Endodermal cell (in vitro differentiated cells): ENCODE data around the gene GALNT9. TPM values are rescaled to one million over a fixed set of nuclear protein-coding genes. Genes with fewer than 3 reads are reported as not detected.

Experiments
- DNase-seq: peaks from one replicate; pipeline ENCODE4 v3.0.0-alpha.2; 2017
- H3K27ac ChIP-seq: 2 replicates; pipeline ENCODE4 v1.5.1; 2013; ENCODE audit warnings: mild to moderate bottlenecking, low read depth, low read length, moderate library complexity
- H3K27me3 ChIP-seq: 2 replicates; pipeline ENCODE4 v1.6.1; 2013; ENCODE audit warnings: mild to moderate bottlenecking, low read length, moderate library complexity; ENCODE audit not compliant: insufficient read depth, control insufficient read depth, poor library complexity, severe bottlenecking
- H3K36me3 ChIP-seq: 2 replicates; pipeline ENCODE4 v1.7.0; 2013; ENCODE audit warnings: mild to moderate bottlenecking, low read length, moderate library complexity; ENCODE audit not compliant: control insufficient read depth, insufficient read depth
- H3K4me1 ChIP-seq: one replicate; pipeline ENCODE4 v1.7.0; 2013; ENCODE audit warnings: low read length; ENCODE audit not compliant: control insufficient read depth, insufficient read depth
- H3K4me3 ChIP-seq: 2 replicates; pipeline ENCODE4 v1.5.1; 2013; ENCODE audit warnings: mild to moderate bottlenecking, low read length, moderate library complexity
- H3K9ac ChIP-seq: 2 replicates; pipeline ENCODE4 v1.6.1; 2013; ENCODE audit warnings: mild to moderate bottlenecking, low read length, moderate library complexity; ENCODE audit not compliant: poor library complexity, severe bottlenecking; ENCODE audit errors: extremely low read depth
- H3K9me3 ChIP-seq: 2 replicates; pipeline ENCODE4 v1.6.1; 2013; ENCODE audit warnings: mild to moderate bottlenecking, low read length, moderate library complexity; ENCODE audit not compliant: control insufficient read depth
- H3K27ac Mint-ChIP-seq: 2 replicates; pipeline ENCODE4 v1.8.0; 2020; ENCODE audit warnings: mixed read lengths
- H3K27me3 Mint-ChIP-seq: 2 replicates; pipeline ENCODE4 v1.8.0; 2021; ENCODE audit warnings: mild to moderate bottlenecking, mixed read lengths; ENCODE audit not compliant: insufficient read depth
- H3K36me3 Mint-ChIP-seq: 2 replicates; pipeline ENCODE4 v1.8.0; 2020; ENCODE audit warnings: low read depth, mixed read lengths
- H3K4me1 Mint-ChIP-seq: 2 replicates; pipeline ENCODE4 v1.8.0; 2020; ENCODE audit warnings: mixed read lengths
- H3K4me3 Mint-ChIP-seq: 2 replicates; pipeline ENCODE4 v1.8.0; 2020; ENCODE audit warnings: mild to moderate bottlenecking, moderate library complexity, mixed read lengths
- H3K9me3 Mint-ChIP-seq: 2 replicates; pipeline ENCODE4 v1.8.0; 2020; ENCODE audit warnings: mild to moderate bottlenecking, mixed read lengths
- WGBS, 2 experiments: methylation state at CpG; one replicate each; pipeline versions ENCODE4 v1.1.5 to v1.1.7; 2013; ENCODE audit warnings: missing lambda C conversion rate in 2 of 2, mixed read lengths in 1 of 2; ENCODE audit not compliant: insufficient coverage in 1 of 2, insufficient read length in 1 of 2; 5-methylcytosine and 5-hydroxymethylcytosine counted together
- total RNA-seq, 2 donors: library from RNA; stranded (reverse); fragmentation: NEBNext Ultra II Directional in 1 of 2; extraction: Animal tissue kit (Norgen Biotek cat#: 25700) in 1 of 2; gene quantifications; 2 replicates in 1 of 2; 3 replicates in 1 of 2; pipeline ENCODE4 v1.2.1, GENCODE V29; 2021
- TF ChIP-seq, protein P1 (sequence below): fragments of 200-600 bp; sonication (generic); conservative IDR thresholded peaks from 2 replicates; pipeline ENCODE4 v1.5.0; 2021; ENCODE audit warnings: antibody characterized with exemption, mild to moderate bottlenecking

GALNT9 gene
- total RNA-seq, 2 donors from 2014 or later, result 0.13 TPM; not detected in 1

DNA sequence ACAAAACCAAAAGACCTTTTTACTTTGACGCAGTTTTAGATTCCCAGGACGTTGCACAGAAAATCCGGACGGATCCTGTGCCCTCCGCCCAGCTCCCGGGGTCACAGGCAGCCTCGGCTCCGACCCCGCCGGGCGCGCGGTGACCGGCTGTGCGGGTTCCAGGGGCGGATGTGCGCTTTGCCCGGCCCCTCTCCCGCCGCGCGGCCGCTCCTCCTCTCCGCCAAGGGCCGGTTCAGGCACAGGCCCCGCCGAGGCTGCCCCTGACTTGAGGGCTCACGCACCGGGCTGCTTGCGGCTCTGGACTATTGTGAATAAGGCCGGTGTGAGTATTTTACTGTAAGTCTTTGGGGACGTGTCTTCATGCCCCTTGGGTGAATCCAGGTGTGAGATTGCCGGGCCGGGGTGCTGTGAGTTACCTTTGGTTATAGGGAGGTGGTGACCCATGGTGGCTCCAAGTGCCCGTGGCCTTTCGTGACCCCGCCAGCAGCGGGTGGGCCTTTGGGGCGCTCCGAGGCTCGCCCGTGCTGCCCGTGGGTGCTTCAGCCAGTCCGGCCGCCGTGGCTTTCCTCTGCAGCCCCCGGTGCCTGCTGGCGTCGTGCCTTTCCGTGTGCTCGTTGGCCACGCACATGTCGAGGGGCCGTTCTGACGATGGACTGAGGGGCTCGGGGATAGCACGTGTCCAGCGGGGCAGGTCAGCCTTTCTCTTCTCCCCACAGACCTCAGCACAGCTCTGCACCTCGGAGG, 139.2 kb downstream of the GALNT9 start:
- Histone ChIP-seq H3K9me3 (peaks cover 13% of the 10 kb centered on the region), H3K4me3 (peak overlapping the region; percentile 66), H3K36me3 (no peaks in the 10 kb centered on the region), H3K4me1 (no peaks in the 10 kb centered on the region), H3K9ac (no peak overlapping the region), H3K27me3 (peaks cover 32% of the 10 kb centered on the region), H3K27ac (no peak overlapping the region)
- peaks cover 3% of the 10 kb centered on the region for H3K36me3 Mint-ChIP-seq
- peaks cover 3% of the 10 kb centered on the region for H3K4me1 Mint-ChIP-seq
- peaks cover 11% of the 10 kb centered on the region for H3K9me3 Mint-ChIP-seq
- H3K4me3 Mint-ChIP-seq, result peak overlapping the region; percentile 61
- no peak overlapping the region for H3K27ac Mint-ChIP-seq
- WGBS, 2 experiments, result 50 to 65% methylated on average over 36 to 59 of the region's 59 CpGs
- peaks cover 77% of the 10 kb centered on the region for H3K27me3 Mint-ChIP-seq
- peak; percentile 90 for DNase-seq
- TF ChIP-seq, protein P1, sequence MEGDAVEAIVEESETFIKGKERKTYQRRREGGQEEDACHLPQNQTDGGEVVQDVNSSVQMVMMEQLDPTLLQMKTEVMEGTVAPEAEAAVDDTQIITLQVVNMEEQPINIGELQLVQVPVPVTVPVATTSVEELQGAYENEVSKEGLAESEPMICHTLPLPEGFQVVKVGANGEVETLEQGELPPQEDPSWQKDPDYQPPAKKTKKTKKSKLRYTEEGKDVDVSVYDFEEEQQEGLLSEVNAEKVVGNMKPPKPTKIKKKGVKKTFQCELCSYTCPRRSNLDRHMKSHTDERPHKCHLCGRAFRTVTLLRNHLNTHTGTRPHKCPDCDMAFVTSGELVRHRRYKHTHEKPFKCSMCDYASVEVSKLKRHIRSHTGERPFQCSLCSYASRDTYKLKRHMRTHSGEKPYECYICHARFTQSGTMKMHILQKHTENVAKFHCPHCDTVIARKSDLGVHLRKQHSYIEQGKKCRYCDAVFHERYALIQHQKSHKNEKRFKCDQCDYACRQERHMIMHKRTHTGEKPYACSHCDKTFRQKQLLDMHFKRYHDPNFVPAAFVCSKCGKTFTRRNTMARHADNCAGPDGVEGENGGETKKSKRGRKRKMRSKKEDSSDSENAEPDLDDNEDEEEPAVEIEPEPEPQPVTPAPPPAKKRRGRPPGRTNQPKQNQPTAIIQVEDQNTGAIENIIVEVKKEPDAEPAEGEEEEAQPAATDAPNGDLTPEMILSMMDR, result no peak

DNA sequence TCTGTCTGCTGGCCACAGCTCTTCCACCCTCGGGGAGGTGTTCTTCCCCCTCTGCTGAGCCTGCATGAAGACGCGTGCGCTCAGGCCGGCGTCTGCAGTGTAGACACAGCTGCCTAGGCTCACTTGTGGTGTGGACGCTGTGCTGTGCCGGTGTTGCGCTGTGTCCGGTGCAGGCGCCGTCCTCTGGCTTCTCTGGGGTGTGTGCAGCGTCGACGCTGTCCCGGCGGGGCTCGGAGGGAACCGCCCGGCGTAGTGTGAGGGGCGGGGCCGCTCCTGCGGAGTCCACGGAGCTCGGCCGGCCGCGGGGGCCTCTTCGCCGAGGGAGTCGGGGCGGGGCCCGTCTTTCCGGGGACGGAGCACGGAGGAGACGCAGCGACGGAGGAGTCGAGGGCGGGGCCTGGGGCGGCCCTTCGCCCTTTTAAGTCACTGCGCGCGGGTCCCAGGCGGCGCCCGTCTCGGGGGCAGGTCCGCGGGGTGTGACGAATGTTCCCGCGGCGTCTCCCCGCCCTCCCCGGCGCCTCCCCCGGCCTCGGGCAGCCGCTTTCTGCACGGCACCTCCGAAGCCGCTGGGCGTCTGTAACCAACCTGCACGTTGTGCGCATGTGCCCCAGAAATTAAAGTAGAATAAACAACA, 139.9 kb downstream of the GALNT9 start:
- peaks cover 3% of the 10 kb centered on the region for H3K4me1 Mint-ChIP-seq
- H3K9ac ChIP-seq, result no peak overlapping the region
- peak; percentile 95 for DNase-seq
- TF ChIP-seq, protein P1, result no peak
- peaks cover 11% of the 10 kb centered on the region for H3K9me3 Mint-ChIP-seq
- H3K4me3 Mint-ChIP-seq, result peak overlapping the region; percentile 61
- H3K4me3 ChIP-seq, result peak overlapping the region; percentile 66
- no peak overlapping the region for H3K27ac ChIP-seq
- peaks cover 32% of the 10 kb centered on the region for H3K27me3 ChIP-seq
- no peaks in the 10 kb centered on the region for H3K4me1 ChIP-seq
- peaks cover 79% of the 10 kb centered on the region for H3K27me3 Mint-ChIP-seq
- WGBS, 2 experiments, result 20 to 40% methylated on average over 30 to 69 of the region's 69 CpGs
- H3K9me3 ChIP-seq, result peaks cover 13% of the 10 kb centered on the region
- H3K36me3 Mint-ChIP-seq, result peaks cover 3% of the 10 kb centered on the region
- no peak overlapping the region for H3K27ac Mint-ChIP-seq
- no peaks in the 10 kb centered on the region for H3K36me3 ChIP-seq

DNA sequence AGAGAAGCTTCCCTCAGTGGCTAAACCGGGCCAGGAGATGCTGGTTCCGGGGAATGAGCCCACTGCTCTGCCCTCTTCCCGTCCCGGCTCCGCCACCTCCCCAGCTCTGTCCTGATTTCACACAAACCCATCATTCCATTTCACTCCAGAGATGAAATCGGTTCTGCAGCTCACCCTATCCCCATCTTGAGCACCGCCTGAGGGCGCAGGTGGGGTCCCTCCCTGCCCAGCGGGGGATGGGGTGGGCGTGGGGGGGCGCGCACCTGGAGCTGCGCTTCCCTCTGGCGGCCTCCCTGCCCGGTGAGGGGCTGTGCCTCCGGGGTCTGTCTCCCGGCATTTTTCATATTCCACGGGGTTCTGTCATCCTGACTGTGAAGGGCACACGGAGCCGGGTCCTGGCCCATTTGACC, 140.5 kb downstream of the GALNT9 start:
- Histone ChIP-seq H3K27me3 (peaks cover 32% of the 10 kb centered on the region), H3K4me1 (no peaks in the 10 kb centered on the region), H3K27ac (no peak overlapping the region), H3K9me3 (peaks cover 7% of the 10 kb centered on the region), H3K9ac (no peak overlapping the region), H3K36me3 (no peaks in the 10 kb centered on the region), H3K4me3 (peak overlapping the region; percentile 58)
- Mint-ChIP-seq H3K27me3 (peaks cover 79% of the 10 kb centered on the region), H3K36me3 (no peaks in the 10 kb centered on the region), H3K4me3 (peak overlapping the region; percentile 61), H3K4me1 (peaks cover 3% of the 10 kb centered on the region), H3K27ac (no peak overlapping the region), H3K9me3 (peaks cover 7% of the 10 kb centered on the region)
- 31 to 51% methylated on average over 14 to 20 of the region's 20 CpGs for WGBS, 2 experiments
- no peak for DNase-seq
- TF ChIP-seq, protein P1, result peak; percentile 13
